Peyer's patch (tissue), 4 donors: ENCODE measurements around the gene EIF4EBP3.

Experiments used
- CTCF ChIP-seq, 6 experiments: fragments of 450-650 bp in 4 of 6; fragments of 200-600 bp in 2 of 6; sonication (generic) in 1 of 6; IDR thresholded peaks; one replicate each; pipeline ENCODE4 v1.5.1; 2017 to 2019; ENCODE audit warnings: antibody characterized with exemption in 6 of 6, mild to moderate bottlenecking in 3 of 6, moderate library complexity in 1 of 6
- POLR2A ChIP-seq, 2 donors: fragments of 450-650 bp; IDR thresholded peaks; one replicate each; pipeline ENCODE4 v1.5.1; 2017; ENCODE audit warnings: antibody characterized with exemption in 2 of 2, mild to moderate bottlenecking in 2 of 2, moderate library complexity in 2 of 2

- TF ChIP-seq POLR2A (IDR thresholded peaks at IDR 0.05) (no peak), CTCF (IDR thresholded peaks at IDR 0.05) (no peak)
Observed at GRCh38 chr5:140498591-140498990, 48.9 kb upstream of the EIF4EBP3 start.
